Measurements from ENCODE around the gene GNB1L. TPM values are rescaled to one million over a fixed set of nuclear protein-coding genes. Genes with fewer than 3 reads are reported as not detected.

GNB1L gene
- total and polyA plus RNA-seq, 8 donors, result 2.1 to 4.8 (median 3.6) TPM

DNA sequence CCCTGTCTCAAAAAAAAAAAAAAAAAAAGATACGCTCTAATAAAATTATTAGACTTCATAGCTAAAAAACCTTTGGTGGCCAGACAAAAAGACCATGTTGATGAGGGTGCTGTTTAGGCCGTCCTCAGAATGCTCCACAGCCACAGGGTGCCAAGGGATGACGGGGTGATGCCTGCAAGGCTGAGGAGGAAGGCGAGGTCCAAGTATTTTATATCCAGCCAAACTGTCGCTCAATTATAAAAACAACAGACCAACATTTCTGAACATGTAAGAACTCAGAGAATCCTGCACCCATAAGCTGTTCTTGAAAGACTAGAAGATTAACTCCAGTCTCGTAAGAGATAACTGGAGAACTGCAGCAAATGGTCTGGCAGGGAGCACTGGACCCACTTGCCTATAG, 64.8 kb downstream of the GNB1L start:
- TF ChIP-seq, protein P1, sequence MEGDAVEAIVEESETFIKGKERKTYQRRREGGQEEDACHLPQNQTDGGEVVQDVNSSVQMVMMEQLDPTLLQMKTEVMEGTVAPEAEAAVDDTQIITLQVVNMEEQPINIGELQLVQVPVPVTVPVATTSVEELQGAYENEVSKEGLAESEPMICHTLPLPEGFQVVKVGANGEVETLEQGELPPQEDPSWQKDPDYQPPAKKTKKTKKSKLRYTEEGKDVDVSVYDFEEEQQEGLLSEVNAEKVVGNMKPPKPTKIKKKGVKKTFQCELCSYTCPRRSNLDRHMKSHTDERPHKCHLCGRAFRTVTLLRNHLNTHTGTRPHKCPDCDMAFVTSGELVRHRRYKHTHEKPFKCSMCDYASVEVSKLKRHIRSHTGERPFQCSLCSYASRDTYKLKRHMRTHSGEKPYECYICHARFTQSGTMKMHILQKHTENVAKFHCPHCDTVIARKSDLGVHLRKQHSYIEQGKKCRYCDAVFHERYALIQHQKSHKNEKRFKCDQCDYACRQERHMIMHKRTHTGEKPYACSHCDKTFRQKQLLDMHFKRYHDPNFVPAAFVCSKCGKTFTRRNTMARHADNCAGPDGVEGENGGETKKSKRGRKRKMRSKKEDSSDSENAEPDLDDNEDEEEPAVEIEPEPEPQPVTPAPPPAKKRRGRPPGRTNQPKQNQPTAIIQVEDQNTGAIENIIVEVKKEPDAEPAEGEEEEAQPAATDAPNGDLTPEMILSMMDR (IDR thresholded peaks at IDR 0.05), result no peak
- ATAC-seq, result no peak
- intact Hi-C loops (cut with DNase I), result no loop called here
- no peak for FAIRE-seq
- 78% methylated on average over 6 of the region's 6 CpGs for WGBS, 2 donors
- Histone ChIP-seq H3K27me3 (no peaks in the 10 kb centered on the region), H3K4me3 (no peak overlapping the region), H3K27ac (no peak overlapping the region), H3K4me1 (no peaks in the 10 kb centered on the region), H3K36me3 (no peaks in the 10 kb centered on the region), H3K9me3 (no peaks in the 10 kb centered on the region)
- peak in 1 of 6 donors; percentile 9 for DNase-seq

DNA sequence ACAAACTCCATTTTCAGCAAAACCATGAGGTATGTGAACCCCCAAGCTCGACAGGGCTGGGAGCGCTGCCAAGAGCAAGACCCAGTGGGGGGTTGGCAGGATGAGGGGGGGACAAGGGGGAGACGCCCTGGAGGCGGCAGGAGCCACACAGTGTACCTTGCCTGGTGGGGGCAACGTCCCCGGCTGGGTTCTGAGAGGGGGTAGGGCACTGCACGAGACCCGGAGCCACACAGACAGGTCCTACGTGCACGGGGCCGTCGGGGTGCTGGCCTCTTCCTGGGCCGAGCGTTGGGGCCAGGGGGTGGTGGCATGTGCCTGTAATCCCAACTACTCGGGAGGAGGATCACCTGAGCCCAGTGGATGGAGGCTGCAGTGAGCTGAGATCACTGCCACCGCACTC, 65.3 kb downstream of the GNB1L start:
- intact Hi-C loops (cut with DNase I), result no loop called here
- Histone ChIP-seq H3K9me3 (no peaks in the 10 kb centered on the region), H3K27me3 (no peaks in the 10 kb centered on the region), H3K36me3 (no peaks in the 10 kb centered on the region), H3K27ac (no peak overlapping the region), H3K4me3 (no peak overlapping the region), H3K4me1 (no peaks in the 10 kb centered on the region)
- FAIRE-seq (no peak), ATAC-seq (no peak), DNase-seq (peak in 2 of 6 donors; percentile 23 to 61)
- TF ChIP-seq, protein P1 (IDR thresholded peaks at IDR 0.05), result no peak
- WGBS, 2 donors, result 90% methylated on average over 16 of the region's 16 CpGs

DNA sequence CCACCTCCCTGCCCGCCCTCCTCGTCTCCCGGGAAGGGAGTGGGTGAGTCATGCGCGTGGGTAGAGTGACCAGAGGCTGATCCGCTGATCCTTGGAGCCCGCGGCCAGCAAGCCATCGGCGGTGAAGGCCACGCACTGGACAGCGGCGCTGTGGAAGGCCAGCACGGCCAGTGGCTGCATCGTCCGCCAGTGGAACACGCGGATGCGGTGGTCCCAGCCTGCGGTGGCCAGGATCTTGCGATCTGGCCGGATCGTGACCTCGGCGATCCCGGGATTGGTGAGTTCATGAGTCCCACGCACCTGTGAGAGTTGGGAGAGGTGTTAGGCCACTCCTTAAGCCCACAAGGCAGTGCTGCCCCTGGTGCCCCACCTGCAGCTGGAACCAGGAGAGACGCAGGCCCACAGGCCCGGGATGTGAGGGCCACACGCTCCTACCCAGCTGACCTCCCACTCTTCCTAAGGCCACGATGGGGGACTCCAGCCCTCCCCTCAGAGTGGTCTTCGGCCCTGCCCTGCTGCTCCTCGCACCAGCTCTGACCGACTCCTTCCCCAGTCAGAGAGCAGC, 65.9 kb downstream of the GNB1L start:
- FAIRE-seq (no peak), ATAC-seq (no peak), DNase-seq (peak in 1 of 6 donors; percentile 53)
- Histone ChIP-seq H3K36me3 (no peaks in the 10 kb centered on the region), H3K4me3 (no peak overlapping the region), H3K27ac (no peak overlapping the region), H3K27me3 (no peaks in the 10 kb centered on the region), H3K4me1 (no peaks in the 10 kb centered on the region), H3K9me3 (no peaks in the 10 kb centered on the region)
- WGBS, 2 donors, result 94 to 95% methylated on average over 34 of the region's 34 CpGs
- intact Hi-C loops (cut with DNase I), result no loop called here
- TF ChIP-seq, protein P1 (IDR thresholded peaks at IDR 0.05), result no peak

DNA sequence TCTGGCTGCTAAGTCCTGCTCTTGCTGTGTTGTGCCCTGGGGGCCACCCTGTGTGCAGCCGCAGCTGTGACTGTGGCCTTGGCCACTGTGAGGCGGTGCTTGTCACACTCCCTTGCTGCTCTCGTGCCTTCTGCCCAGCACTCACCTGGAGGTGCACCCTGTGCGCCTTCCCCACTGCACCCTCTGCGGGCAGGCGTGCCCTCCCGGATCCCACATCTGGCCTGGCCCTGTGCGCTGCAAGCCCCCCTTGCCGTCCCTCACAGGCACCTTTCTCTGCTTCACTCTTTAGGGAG, 66.9 kb downstream of the GNB1L start:
- Histone ChIP-seq H3K36me3 (no peaks in the 10 kb centered on the region), H3K4me1 (no peaks in the 10 kb centered on the region), H3K27me3 (no peaks in the 10 kb centered on the region), H3K27ac (no peak overlapping the region), H3K9me3 (no peaks in the 10 kb centered on the region), H3K4me3 (no peak overlapping the region)
- no peak for FAIRE-seq
- DNase-seq, result peak in 2 of 6 donors; percentile 23 to 41
- 89 to 90% methylated on average over 9 of the region's 9 CpGs for WGBS, 2 donors
- TF ChIP-seq, protein P1 (IDR thresholded peaks at IDR 0.05), result no peak
- intact Hi-C loops (cut with DNase I), result no loop called here
- no peak for ATAC-seq

DNA sequence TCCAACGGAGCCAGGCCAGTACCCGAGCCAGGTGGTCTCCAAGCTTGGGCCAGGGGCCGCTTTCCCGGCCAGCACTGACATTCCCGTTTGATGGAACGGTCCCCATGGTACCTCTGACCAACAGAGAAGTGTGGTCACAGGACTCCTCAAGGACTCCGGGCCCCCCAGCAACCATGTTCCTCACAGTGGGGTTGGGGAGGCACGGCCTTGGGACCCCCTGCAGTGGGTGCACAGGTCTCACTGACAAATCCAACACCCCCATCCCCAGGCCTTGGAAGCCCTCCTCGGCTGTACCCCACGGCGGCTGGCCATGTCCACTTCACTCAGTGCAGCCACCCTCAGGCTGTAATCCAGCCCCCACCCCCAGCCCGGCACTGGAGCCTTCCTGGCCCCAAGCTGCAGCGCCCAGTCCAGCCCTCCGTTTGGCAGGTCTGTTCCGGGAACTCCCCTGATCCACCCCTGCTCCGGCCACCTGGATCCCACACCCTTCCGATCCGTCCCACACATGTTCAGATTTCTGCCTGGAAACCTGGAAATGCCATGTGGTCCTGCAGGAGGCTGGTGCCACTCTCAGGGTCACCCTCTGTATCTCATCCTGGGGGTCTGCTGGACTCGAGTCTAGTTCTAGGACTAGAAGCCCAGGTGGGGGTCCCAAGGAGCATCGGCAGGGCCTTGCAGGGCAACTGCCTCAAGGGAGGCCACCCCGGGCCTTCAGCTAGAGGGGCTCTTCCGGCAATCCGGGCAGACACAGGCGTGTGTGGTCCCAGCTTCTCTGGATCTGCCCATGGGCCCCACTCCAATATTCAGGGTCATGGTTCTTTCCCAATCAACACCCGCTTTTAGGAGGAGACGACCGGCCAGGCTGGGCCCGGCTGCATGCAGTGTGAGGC, 67.5 kb downstream of the GNB1L start:
- TF ChIP-seq, protein P1 (IDR thresholded peaks at IDR 0.05), result no peak
- Histone ChIP-seq H3K4me3 (no peak overlapping the region), H3K36me3 (no peaks in the 10 kb centered on the region), H3K4me1 (no peaks in the 10 kb centered on the region), H3K9me3 (no peaks in the 10 kb centered on the region), H3K27me3 (no peaks in the 10 kb centered on the region), H3K27ac (no peak overlapping the region)
- no peak for FAIRE-seq
- ATAC-seq, result no peak
- peak in 1 of 6 donors; percentile 51 for DNase-seq
- intact Hi-C loops (cut with DNase I), result no loop called here
- 86 to 91% methylated on average over 28 of the region's 28 CpGs for WGBS, 2 donors

All from pancreas (tissue), 10 donors.